H9 (cell line): ENCODE measurements around the gene RBM33. TPM values are rescaled to one million over a fixed set of nuclear protein-coding genes. Genes with fewer than 3 reads are reported as not detected.

ENCODE experiments used
- DNase-seq: peaks from one replicate; pipeline ENCODE4 v3.0.0-alpha.2; 2017
- H2AFZ ChIP-seq: one replicate; pipeline ENCODE4 v1.6.1; 2013; ENCODE audit warnings: mild to moderate bottlenecking, low read length, control low read depth, moderate library complexity
- H2AK5ac ChIP-seq: 2 replicates; pipeline ENCODE4 v1.6.1; 2013; ENCODE audit warnings: low read length, control low read depth, mixed read lengths; ENCODE audit not compliant: insufficient read length
- H2BK120ac ChIP-seq: one replicate; pipeline ENCODE4 v1.6.1; 2013; ENCODE audit warnings: low read depth, mild to moderate bottlenecking, low read length, control low read depth, inconsistent platforms; ENCODE audit not compliant: poor library complexity, severe bottlenecking
- H2BK12ac ChIP-seq: 2 replicates; pipeline ENCODE4 v1.6.1; 2013; ENCODE audit warnings: low read length, control low read depth, mixed read lengths, low read depth; ENCODE audit not compliant: insufficient read length
- H2BK15ac ChIP-seq: 2 replicates; pipeline ENCODE4 v1.6.1; 2013; ENCODE audit warnings: low read depth, low read length, control low read depth
- H2BK20ac ChIP-seq: one replicate; pipeline ENCODE4 v1.6.1; 2013; ENCODE audit warnings: low read depth, mild to moderate bottlenecking, low read length, control low read depth, inconsistent platforms; ENCODE audit not compliant: poor library complexity, severe bottlenecking
- H2BK5ac ChIP-seq: 2 replicates; pipeline ENCODE4 v1.6.1; 2013; ENCODE audit warnings: low read length, control low read depth, mixed read lengths; ENCODE audit not compliant: insufficient read length
- H3K14ac ChIP-seq: 2 replicates; pipeline ENCODE4 v1.6.1; 2013; ENCODE audit warnings: low read length, control low read depth; ENCODE audit not compliant: insufficient read depth
- H3K18ac ChIP-seq: 2 replicates; pipeline ENCODE4 v1.6.1; 2013; ENCODE audit warnings: low read depth, mild to moderate bottlenecking, mixed read lengths, low read length, control low read depth; ENCODE audit not compliant: insufficient read length
- H3K23ac ChIP-seq: 2 replicates; pipeline ENCODE4 v1.6.1; 2013; ENCODE audit warnings: low read length, control low read depth, mixed read lengths, low read depth; ENCODE audit not compliant: insufficient read length
- H3K23me2 ChIP-seq: 2 replicates; pipeline ENCODE4 v1.6.1; 2013; ENCODE audit warnings: low read depth, mild to moderate bottlenecking, mixed read lengths, low read length, control low read depth; ENCODE audit not compliant: insufficient read length, poor library complexity, severe bottlenecking
- H3K27ac ChIP-seq: 2 replicates; pipeline ENCODE4 v1.5.1; 2013; ENCODE audit warnings: low read length, control low read depth, mixed read lengths, low read depth; ENCODE audit not compliant: insufficient read length
- H3K27me3 ChIP-seq: 2 replicates; pipeline ENCODE4 v1.6.1; 2013; ENCODE audit warnings: low read length, control low read depth, inconsistent platforms; ENCODE audit not compliant: insufficient read depth
- H3K4ac ChIP-seq: 2 replicates; pipeline ENCODE4 v1.6.1; 2013; ENCODE audit warnings: low read depth, mild to moderate bottlenecking, control low read depth, inconsistent platforms, low read length, moderate library complexity
- H3K4me1 ChIP-seq: 2 replicates; pipeline ENCODE4 v1.6.1; 2013; ENCODE audit warnings: low read length, control low read depth, inconsistent platforms; ENCODE audit not compliant: insufficient read depth
- H3K4me2 ChIP-seq: 2 replicates; pipeline ENCODE4 v1.6.1; 2013; ENCODE audit warnings: low read length, control low read depth, mixed read lengths; ENCODE audit not compliant: insufficient read length, insufficient read depth
- H3K56ac ChIP-seq: 2 replicates; pipeline ENCODE4 v1.6.1; 2013; ENCODE audit warnings: low read depth, mild to moderate bottlenecking, mixed read lengths, low read length, control low read depth; ENCODE audit not compliant: insufficient read length
- H3K79me1 ChIP-seq: 2 replicates; pipeline ENCODE4 v1.6.1; 2013; ENCODE audit warnings: low read depth, mild to moderate bottlenecking, moderate library complexity, low read length, control low read depth, inconsistent platforms; ENCODE audit not compliant: insufficient read depth, poor library complexity, severe bottlenecking
- H3K79me2 ChIP-seq: 2 replicates; pipeline ENCODE4 v1.6.1; 2013; ENCODE audit warnings: low read length, control low read depth, inconsistent platforms; ENCODE audit not compliant: insufficient read depth
- H3K9ac ChIP-seq: 2 replicates; pipeline ENCODE4 v1.6.1; 2013; ENCODE audit warnings: low read length, control low read depth, mixed read lengths; ENCODE audit not compliant: insufficient read length; ENCODE audit errors: extremely low read depth
- H3K9me3 ChIP-seq: one replicate; pipeline ENCODE4 v1.6.1; 2013; ENCODE audit warnings: low read depth, low read length, inconsistent platforms; ENCODE audit not compliant: control insufficient read depth
- H3T11ph ChIP-seq: one replicate; pipeline ENCODE4 v1.6.1; 2013; ENCODE audit warnings: mild to moderate bottlenecking, low read length, control low read depth, inconsistent platforms
- H4K20me1 ChIP-seq: one replicate; pipeline ENCODE4 v1.6.1; 2013; ENCODE audit not compliant: control insufficient read depth, insufficient read length, insufficient read depth
- H4K5ac ChIP-seq: 2 replicates; pipeline ENCODE4 v1.6.1; 2013; ENCODE audit warnings: low read depth, mild to moderate bottlenecking, mixed read lengths, low read length, control low read depth; ENCODE audit not compliant: insufficient read length
- H4K8ac ChIP-seq: replicated peaks from 2 replicates; pipeline ENCODE4 v1.6.1; 2013; ENCODE audit warnings: low read length, control low read depth, mixed read lengths, low read depth; ENCODE audit not compliant: insufficient read length
- H4K91ac ChIP-seq: 2 replicates; pipeline ENCODE4 v1.6.1; 2013; ENCODE audit warnings: low read depth, mild to moderate bottlenecking, moderate library complexity, mixed read lengths, low read length, control low read depth; ENCODE audit not compliant: insufficient read length
- H3K27ac Mint-ChIP-seq, 3 experiments: 2 replicates in 2 of 3; 3 replicates in 1 of 3; pipeline ENCODE4 v1.8.0; 2020 to 2021; ENCODE audit warnings: mixed read lengths in 3 of 3, mild to moderate bottlenecking in 1 of 3, moderate library complexity in 1 of 3
- H3K27me3 Mint-ChIP-seq: 2 replicates; pipeline ENCODE4 v1.8.0; 2021; ENCODE audit warnings: low read depth, mild to moderate bottlenecking, moderate library complexity, mixed read lengths
- H3K36me3 Mint-ChIP-seq, 3 experiments: 2 replicates in 2 of 3; 3 replicates in 1 of 3; pipeline ENCODE4 v1.8.0; 2020 to 2021; ENCODE audit warnings: low read depth in 3 of 3, mixed read lengths in 3 of 3; ENCODE audit not compliant: insufficient read depth in 1 of 3
- H3K4me1 Mint-ChIP-seq, 2 experiments: 2 replicates each; pipeline ENCODE4 v1.8.0; 2020; ENCODE audit warnings: mixed read lengths in 2 of 2
- H3K4me3 Mint-ChIP-seq, 2 experiments: 2 replicates in 1 of 2; 3 replicates in 1 of 2; pipeline ENCODE4 v1.8.0; 2020 to 2021; ENCODE audit warnings: mild to moderate bottlenecking in 2 of 2, mixed read lengths in 2 of 2, moderate library complexity in 1 of 2
- H3K9me3 Mint-ChIP-seq, 2 experiments: 2 replicates in 1 of 2; 3 replicates in 1 of 2; pipeline ENCODE4 v1.8.0; 2020; ENCODE audit warnings: mild to moderate bottlenecking in 2 of 2, mixed read lengths in 2 of 2, moderate library complexity in 1 of 2
- CTCF ChIP-seq: fragments of 200-600 bp; sonication (generic); conservative IDR thresholded peaks from 3 replicates; pipeline ENCODE4 v1.8.0; 2021; ENCODE audit warnings: antibody characterized with exemption, mild to moderate bottlenecking
- WGBS: extraction: QIAGEN DNeasy Blood & Tissue Kit; methylation state at CpG from one replicate; pipeline ENCODE4 v1.1.7; 2013; ENCODE audit warnings: missing lambda C conversion rate, low lambda C conversion rate, mixed read lengths; ENCODE audit not compliant: insufficient read length; ENCODE audit errors: extremely low coverage; 5-methylcytosine and 5-hydroxymethylcytosine counted together
- total RNA-seq: library from RNA; stranded (reverse); gene quantifications from 2 replicates; pipeline ENCODE4 v1.2.1, GENCODE V29; 2021

The RBM33 gene
- total RNA-seq, 1 experiment from 2014 or later: 71.3 TPM

DNA sequence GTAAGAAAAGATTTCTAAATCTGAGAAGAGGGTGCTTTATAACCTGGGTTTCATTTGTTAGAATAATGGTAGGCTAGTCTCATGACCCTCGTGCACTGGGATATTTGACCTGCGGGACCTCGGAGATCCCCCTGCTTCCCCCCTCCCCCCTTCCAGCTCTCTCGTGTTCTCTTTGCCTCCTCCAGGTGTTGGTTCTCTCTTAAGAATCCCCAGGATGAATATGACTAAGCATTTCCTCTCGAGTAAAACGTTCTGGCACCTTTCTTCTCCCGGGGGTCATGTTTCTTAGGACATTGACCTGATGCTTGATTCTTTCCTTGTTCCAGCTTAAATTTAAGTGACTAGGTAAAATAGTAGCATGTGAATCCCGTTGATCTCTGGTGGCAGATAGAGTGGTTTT, 96.6 kb downstream of the RBM33 start:
- H3K18ac ChIP-seq: no peak overlapping the region
- no CpG with 5 or more reads among the region's 8 CpGs for WGBS
- peaks cover 30 to 78% (median 68%) of the 10 kb centered on the region in 3 experiments; a peak in 6 of 7 replicates for H3K36me3 Mint-ChIP-seq
- H2AFZ ChIP-seq: no peak overlapping the region
- H3K23me2 ChIP-seq: peaks cover 3% of the 10 kb centered on the region
- no peak overlapping the region for H3K4ac ChIP-seq
- no peaks in the 10 kb centered on the region for H3K27me3 ChIP-seq
- peaks cover 11 to 13% of the 10 kb centered on the region in 2 experiments for H3K4me1 Mint-ChIP-seq
- H4K20me1 ChIP-seq: no peaks in the 10 kb centered on the region
- no peak overlapping the region for H2BK12ac ChIP-seq
- no peak overlapping the region for H3K4me3 Mint-ChIP-seq
- no peak overlapping the region for H4K5ac ChIP-seq
- H2BK120ac ChIP-seq: no peak overlapping the region
- H3K27ac ChIP-seq: no peak overlapping the region
- peak overlapping the region in 2 of 3 experiments; percentile 36 to 73; a peak in 4 of 7 replicates for H3K27ac Mint-ChIP-seq
- peak; percentile 57 for DNase-seq
- no peak overlapping the region for H4K8ac ChIP-seq
- H3K4me1 ChIP-seq: no peaks in the 10 kb centered on the region
- H2BK15ac ChIP-seq: no peak overlapping the region
- no peaks in the 10 kb centered on the region for H3K27me3 Mint-ChIP-seq
- no peaks in the 10 kb centered on the region for H3K9me3 Mint-ChIP-seq
- no peak overlapping the region for H2AK5ac ChIP-seq
- H3K9me3 ChIP-seq: no peaks in the 10 kb centered on the region
- H2BK5ac ChIP-seq: no peak overlapping the region
- no peak overlapping the region for H4K91ac ChIP-seq
- no peak overlapping the region for H2BK20ac ChIP-seq
- H3K14ac ChIP-seq: no peak overlapping the region
- no peak overlapping the region for H3T11ph ChIP-seq
- H3K56ac ChIP-seq: no peak overlapping the region
- H3K23ac ChIP-seq: no peak overlapping the region
- H3K9ac ChIP-seq: no peak overlapping the region
- H3K79me2 ChIP-seq: no peaks in the 10 kb centered on the region
- H3K4me2 ChIP-seq: no peak overlapping the region
- TF ChIP-seq CTCF: no peak
- no peaks in the 10 kb centered on the region for H3K79me1 ChIP-seq
